A673 (cell line): ENCODE data around the gene FAM25A.

Experiments
- CTCF ChIP-seq: fragments of 300-800, 200-600 bp; sonication (generic); conservative IDR thresholded peaks from 2 replicates; pipeline ENCODE4 v1.5.1; 2017; ENCODE audit warnings: low read depth, mild to moderate bottlenecking, antibody characterized with exemption, low read length, moderate library complexity, mixed read lengths
- EZH2 ChIP-seq: fragments of 200-600 bp; sonication (generic); IDR thresholded peaks from 2 replicates; pipeline ENCODE4 v1.6.1; 2017; ENCODE audit warnings: borderline replicate concordance, low read depth, mild to moderate bottlenecking, mixed read lengths, antibody characterized with exemption, low read length; ENCODE audit not compliant: poor library complexity, severe bottlenecking

DNA sequence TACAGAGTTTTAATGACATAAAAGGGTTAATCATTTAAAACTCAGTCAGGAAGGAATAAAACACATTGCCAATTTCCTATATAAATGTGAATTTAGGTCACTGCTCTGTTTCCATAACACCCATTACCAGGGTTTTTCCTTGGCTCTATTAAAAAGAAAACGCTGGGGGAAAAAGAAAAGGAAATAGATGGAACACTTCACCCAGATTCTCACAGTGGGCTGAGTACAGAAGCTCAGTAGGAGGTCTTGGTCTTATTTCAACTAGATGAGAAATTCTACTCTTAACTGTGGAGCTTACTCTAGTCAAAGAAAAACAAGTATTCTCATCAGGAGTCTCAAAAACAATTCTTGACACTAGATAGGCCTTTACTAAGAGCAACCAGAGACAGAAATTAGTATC, 38.1 kb downstream of the FAM25A start:
- TF ChIP-seq CTCF (no peak), EZH2 (no peak)
